ENCODE results near the gene CNGA2.

The CNGA2 gene

GRCh38 chrX:151713849-151714248, 20.7 kb upstream of the CNGA2 start:
- DNase-seq, result no peak

- no peak for DNase-seq
Measured at GRCh38 chrX:151714362-151714761, 20.2 kb upstream of the CNGA2 start.

DNA sequence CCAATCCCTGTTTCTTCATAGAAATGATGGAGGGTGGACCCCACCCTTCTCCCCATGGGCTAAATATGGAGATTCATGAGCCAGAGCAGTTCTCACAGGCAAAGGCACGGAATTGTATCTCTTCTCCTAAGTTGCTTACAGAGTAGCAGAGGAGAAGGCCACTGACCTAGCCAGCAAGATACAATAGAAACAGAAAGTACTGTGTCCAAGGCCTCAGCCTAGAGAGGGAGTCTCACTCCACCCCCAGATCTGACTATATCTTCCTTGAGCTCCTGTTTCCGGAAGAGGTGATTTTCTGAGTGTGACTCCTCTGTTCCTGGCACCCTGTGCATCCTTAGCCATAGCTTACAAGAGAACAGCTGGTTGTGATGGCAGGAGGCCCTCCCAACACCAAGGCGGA, 18.8 kb upstream of the CNGA2 start, which contains the start of gene FATE1:
TSS of gene FATE1 (plus strand) at position 284 of the 400 bp plus-strand sequence. CDS start at position 369, 85 bp downstream.
- no peak for DNase-seq

GRCh38 chrX:151722241-151722846, 12.2 kb upstream of the CNGA2 start:
- no peak for DNase-seq

DNA sequence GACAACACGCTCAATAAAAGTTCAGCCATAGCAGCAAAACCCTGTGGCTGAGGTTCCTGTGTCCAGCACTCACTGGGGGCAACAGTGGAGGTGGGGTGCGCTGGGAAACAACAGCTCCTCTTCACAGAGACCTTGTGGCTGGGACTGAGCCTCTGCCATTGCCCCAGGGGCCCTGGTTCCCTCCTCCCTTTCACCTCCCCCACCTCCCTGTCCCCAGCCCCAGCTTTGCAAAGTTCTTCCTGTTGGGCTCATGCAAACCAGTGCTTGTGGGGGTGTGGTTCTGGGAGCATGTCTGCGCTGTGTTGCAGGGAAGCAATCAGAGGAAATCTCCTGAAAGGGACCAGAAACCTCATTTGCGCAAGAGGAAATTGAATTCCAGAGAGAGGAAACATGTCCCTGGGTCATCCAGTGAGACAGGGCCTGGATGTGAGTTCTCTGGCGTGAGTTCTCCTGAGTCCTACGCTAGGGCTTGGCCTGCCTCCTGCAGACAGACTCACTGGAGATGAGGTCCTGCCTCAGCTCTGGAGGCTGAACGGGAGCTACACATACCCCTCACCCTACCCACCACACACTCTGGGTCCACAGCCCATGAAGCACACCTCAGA, 11.3 kb upstream of the CNGA2 start:
- DNase-seq, result no peak

GRCh38 chrX:151724563-151725337, 9.8 kb upstream of the CNGA2 start:
- no peak for DNase-seq

GRCh38 chrX:151725338-151725614, 9.3 kb upstream of the CNGA2 start:
- no peak for DNase-seq

DNA sequence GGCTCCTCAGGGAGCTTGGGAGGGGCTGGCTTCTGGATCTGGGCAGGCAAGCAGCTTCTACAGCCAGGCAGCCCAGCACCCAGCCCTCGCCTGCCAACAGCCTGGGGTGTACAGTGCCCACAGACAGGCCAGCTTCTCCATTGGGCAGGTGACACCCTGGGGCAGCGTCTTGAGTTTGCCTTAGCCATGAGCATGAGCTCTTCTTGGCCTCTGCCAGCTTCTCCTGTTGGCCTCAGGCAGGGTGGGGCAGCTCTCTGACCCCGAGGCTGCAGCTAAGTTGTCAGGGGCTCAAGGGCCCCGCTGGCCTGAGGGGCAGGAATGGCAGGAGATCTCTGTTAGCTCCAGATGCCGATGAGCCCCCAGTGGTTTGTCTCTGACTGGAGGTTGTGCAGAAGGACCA, 7.8 kb upstream of the CNGA2 start:
- no peak for DNase-seq

DNA sequence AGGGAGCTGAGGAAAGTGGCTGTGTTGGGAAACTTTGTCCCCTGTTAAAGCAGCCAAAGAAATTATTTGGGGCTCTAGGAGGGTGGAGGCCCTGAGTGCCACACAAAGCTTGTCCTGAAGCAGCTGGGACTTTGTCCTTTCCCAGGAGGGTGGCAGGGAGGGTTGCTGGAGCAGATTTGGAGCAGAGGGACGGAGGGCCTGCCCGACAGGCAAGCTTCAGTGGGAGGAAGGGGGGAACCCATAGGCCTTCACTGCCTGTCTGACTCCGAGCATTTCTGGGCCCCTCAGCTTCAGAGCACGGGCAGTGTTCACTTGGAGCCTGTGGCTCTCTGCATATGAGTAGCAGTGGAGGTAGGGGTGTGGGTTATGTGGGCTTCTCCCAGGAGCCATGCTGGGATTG, 7.2 kb upstream of the CNGA2 start:
- DNase-seq, result no peak

DNA sequence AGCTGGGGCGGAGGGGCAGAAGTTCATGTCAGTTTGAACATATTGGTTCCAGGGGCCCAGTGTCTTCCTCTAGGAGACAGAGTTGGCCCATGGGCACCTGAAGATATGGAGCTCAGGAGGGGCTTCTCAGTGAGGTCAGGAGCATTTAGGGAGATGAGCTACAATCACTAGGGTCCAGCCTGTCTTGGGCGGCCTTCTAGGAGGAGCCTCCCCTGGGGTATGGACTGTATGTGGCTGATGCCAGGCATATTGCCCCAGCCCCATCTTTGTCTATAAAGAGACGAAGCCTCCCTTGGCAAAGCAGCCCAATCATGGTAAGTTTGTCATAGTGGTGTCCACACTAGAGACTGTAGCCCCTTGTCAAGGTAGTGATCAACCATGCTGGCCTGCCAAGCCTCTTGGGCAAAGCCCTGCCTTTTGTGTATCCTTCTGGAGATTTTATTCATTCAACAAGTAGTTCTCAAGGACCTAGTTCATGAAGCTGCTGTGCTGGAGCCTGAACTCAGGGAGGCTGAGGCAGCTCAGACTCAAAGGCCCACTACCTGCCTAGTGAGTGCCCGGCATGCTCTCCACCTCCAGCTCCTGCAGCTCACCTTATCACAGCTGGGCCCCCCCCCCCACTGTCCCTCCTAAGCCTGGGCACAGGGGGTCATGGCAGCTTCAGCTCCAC, 5.4 kb upstream of the CNGA2 start:
- DNase-seq, result no peak

- no peak for DNase-seq
Measured at GRCh38 chrX:151735219-151735618, 673 bp downstream of the CNGA2 start.

GRCh38 chrX:151736685-151737084, 2.1 kb downstream of the CNGA2 start:
- DNase-seq, result no peak

GRCh38 chrX:151737494-151737893, 2.9 kb downstream of the CNGA2 start:
- no peak for DNase-seq

DNA sequence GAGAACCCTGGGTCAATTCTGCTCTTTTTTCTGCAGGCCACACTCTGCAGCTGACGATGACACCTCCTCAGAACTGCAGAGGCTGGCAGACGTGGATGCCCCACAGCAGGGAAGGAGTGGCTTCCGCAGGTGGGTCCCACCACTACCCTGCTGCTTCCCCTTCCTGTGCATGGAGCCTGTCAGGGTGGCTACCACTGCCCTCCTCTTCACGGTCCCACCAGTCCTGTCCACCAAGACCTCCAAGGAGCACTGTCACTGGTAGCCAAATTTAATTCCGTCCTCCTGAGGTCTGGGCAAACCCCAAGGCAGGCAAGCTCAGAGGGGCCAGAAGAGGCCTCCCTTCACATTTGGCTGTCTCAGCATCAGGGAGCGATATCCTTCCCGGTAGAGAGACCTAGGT, 4.2 kb downstream of the CNGA2 start:
- no peak for DNase-seq

DNA sequence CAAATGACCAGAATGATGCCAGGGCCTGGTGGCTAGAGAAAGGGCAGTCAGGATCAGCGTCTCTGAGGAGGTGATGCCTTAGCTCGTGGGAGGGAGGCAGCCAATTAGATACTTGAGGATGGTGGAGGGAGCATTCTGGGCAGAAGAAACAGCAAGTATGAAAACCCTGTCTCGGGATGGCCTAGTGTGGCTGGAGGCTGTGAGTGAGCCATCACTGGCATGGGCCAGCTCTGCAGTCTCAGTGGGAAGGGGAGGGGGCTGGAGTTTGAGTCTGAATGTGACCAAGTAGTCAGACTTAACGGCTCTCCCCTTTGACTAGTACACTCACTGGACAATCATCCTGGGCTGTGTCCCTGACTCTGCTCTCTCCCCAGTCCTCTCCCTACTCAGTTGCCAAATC, 7.1 kb downstream of the CNGA2 start:
- no peak for DNase-seq

- DNase-seq, result no peak
Measured at GRCh38 chrX:151742311-151742710, 7.8 kb downstream of the CNGA2 start.

DNA sequence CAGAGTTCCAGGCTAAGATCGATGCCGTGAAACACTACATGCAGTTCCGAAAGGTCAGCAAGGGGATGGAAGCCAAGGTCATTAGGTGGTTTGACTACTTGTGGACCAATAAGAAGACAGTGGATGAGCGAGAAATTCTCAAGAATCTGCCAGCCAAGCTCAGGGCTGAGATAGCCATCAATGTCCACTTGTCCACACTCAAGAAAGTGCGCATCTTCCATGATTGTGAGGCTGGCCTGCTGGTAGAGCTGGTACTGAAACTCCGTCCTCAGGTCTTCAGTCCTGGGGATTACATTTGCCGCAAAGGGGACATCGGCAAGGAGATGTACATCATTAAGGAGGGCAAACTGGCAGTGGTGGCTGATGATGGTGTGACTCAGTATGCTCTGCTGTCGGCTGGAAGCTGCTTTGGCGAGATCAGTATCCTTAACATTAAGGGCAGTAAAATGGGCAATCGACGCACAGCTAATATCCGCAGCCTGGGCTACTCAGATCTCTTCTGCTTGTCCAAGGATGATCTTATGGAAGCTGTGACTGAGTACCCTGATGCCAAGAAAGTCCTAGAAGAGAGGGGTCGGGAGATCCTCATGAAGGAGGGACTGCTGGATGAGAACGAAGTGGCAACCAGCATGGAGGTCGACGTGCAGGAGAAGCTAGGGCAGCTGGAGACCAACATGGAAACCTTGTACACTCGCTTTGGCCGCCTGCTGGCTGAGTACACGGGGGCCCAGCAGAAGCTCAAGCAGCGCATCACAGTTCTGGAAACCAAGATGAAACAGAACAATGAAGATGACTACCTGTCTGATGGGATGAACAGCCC, 9.3 kb downstream of the CNGA2 start:
- DNase-seq, result no peak

DNA sequence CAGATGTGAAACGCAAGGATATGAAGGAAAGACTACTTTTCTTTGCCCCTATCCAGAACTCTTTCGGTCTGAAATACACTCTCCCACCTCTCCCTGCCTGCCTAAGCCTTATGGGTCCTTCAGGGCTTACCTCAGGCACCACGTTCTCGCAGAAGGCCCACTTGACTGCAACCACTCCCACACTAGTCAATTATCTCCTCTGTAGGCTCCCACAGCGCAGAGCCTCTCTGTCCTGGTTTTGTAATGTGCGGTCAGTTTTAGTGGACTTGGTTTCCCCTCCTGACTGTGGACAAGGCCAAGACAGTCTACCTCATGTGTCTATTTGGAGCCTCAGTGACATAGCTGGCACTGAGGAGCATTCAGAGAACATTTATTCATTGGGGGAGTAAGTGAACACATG, 11.1 kb downstream of the CNGA2 start:
- DNase-seq, result no peak

DNA sequence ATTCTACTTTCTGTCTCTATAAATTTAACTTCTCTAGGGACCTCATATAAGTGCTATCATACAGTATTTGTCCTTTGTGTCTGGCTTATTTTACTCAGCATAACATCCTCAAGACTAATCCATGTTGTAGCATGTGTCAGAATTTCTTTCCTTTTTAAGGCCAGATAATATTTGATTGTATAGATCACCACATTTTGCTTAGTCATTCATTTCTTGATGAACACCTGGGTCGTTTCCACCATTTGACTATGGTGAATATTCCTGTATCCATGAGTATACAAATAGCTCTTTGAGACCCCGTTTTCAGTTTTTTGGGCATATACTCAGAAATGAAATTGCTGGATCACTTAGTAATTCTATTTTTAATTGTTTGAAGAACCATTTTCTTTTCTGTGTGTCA, 12.0 kb downstream of the CNGA2 start:
- no peak for DNase-seq

DNA sequence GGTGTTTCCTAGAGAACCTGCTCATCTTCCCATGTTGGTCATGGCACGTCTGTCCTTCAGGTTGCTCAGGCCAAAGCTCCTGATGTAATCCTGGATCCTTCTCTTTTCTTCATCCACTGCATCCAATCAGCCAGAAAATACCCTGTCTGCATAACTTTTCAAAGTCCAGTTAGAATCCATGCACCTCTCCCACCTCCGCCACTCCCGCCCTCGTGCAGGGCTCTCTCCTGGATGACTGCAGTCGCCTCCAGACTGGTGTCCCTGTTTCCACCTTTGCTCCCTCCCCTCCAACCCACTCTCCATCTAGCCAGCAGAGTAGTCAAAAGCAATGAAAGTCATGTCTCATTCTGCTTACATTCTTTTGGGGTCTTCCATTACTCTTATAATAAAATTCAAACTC, 16.0 kb downstream of the CNGA2 start:
- no peak for DNase-seq

DNA sequence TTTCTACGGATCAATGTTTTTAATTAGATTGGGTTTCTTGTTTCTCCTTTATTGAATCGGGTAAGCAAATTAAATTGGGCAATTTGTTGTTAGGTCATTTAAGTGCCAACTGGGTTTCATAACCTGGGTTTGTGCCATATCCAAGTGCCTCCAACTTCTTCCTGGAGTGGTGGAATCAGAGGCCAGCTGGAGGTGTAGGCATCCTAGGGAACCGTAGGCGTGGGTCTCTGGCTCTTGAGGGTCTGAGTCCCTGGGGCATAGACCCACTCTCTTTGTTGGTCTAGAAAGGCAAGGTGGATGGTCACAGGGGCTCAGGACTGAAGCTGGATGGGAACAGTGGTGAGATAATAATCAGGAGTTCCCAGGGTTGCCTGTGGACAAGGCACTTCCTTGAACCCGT, 18.3 kb downstream of the CNGA2 start:
- no peak for DNase-seq

- no peak for DNase-seq
Measured at GRCh38 chrX:151753313-151754046, 18.9 kb downstream of the CNGA2 start.

Measured in kidney glomerular epithelial cell (primary cell).